ENCODE results near the gene RAB34.

RAB34 gene

DNA sequence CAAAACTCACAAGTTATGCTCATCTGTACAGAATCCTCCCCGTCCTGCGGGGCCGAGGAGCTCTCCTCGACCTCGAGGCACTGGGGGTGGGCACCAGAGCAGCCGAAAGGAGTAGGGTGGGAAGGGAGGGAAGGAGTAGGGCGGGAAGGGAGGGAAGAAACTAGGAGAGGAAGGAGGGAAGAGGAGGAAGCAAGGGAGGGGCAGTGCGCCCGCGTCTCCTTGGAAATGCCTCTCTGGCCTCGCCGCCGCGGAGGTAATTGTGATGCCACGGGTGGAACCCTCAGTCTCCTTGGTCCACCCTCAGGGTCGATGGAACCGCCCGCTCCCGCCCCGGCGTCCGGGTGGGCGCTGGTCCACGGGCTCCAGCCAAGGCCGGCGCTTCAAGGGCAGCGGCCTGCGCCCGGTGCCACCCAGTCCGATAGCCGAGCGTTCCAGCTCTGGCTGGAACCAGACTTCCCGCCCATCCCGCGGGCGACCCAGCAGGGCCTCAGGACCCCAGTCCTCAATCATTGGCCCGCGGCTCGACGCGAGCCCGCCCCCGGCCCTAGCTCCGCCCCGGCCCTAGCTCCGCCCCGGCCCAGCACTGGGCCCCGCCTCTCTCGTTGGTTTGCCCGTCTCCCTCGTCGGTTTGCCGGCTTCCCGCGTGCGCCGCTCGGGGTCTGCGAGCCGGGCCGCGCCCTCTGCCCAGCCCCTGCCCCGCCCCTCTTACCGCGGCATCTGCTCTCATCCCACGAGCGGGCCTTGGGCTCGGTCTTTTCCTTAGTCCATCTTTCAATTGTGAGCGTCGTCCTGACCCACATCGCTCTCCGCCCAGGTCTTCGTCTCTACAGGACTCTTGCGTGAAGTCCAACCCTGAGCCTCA, 6.6 kb downstream of the RAB34 start:
- DNase-seq, result peak; percentile 96

DNA sequence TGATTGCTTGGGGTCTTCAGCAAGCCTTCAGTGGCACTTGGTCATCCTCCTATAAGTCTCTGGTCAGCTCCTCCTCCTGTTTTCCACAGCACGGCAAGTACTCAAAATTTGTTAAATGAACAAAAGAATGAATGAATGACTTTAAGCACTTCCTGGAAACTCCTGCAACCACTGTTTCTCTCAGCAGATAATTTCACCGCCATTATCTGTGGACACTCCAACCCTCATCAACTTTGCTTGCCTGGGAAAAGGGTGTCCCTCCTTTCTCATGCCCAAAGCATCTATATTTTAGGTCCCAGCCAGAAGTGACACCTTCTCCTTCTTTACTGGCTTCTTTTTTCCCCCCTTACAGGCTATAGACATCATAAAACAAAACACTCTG, 10.3 kb downstream of the RAB34 start:
- DNase-seq, result no peak

DNA sequence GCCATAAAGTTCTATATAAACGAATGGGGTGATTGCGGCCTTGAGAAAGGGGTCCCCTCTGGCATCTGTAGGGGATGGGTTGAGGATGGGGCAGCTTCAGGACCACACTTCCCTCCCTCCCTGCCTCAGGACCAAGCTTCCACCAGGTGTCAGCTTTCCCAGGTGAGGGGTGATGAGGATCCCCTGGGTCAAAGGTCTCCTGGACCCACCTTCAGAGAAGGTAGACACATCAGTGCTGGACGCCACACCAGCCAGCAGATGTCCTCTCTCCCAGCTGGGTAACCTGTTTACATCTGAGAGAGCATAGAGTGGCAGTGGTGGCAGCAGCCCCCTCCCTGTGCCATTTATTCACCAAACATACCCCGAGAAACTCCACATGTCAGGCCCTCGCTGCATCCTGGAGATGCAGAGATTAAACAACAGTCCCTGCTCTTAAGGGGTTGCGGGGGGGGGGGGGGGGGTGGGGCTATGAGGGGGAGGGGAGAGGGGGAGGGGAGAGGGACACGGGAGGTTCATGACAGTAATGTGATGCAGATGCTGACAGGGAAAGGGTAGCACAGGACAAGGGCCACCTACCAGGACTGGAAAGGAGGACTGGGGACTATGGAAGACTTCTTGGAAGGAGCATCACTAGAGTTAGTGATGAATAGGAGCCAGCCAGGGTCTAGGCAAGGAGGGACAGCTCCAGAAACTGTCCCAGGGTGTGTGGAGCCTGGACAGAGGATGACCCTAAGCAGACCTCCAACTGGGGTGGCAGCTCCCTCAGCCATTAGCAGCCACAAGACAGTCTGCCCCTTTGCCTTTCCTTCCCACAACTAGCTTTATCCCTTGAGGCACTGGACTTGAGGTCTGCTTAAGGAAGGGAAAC, 11.0 kb downstream of the RAB34 start:
- DNase-seq, result no peak

DNA sequence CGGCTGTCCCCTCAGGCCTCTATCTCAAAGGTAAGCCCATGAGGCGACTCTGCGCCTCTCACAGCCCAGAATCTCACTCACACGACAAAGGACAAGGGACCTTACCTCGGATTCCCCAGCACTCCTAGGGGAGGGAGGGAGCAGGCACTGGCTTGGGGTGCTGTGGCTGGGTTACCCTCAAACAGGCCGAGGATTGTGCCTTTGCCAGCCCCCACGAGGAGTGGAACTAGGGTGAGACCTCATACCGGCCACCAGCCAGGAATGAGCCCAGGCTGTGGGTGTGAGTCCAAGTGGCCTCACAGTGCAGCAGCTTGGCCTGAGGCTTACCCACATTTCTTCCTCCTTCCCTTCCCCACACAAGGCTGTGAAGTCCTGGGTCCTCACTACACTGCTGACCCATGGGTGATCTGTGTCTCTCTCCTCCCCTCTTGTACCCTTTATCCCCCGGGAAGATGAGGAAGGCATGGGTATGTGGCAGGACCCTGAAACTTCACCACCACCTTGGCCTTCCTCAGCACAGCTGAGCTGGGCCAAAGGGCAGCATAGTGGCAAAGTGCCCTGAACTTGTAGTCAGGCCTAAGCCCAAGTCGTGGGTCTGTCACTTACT, 11.8 kb downstream of the RAB34 start:
- no peak for DNase-seq

DNA sequence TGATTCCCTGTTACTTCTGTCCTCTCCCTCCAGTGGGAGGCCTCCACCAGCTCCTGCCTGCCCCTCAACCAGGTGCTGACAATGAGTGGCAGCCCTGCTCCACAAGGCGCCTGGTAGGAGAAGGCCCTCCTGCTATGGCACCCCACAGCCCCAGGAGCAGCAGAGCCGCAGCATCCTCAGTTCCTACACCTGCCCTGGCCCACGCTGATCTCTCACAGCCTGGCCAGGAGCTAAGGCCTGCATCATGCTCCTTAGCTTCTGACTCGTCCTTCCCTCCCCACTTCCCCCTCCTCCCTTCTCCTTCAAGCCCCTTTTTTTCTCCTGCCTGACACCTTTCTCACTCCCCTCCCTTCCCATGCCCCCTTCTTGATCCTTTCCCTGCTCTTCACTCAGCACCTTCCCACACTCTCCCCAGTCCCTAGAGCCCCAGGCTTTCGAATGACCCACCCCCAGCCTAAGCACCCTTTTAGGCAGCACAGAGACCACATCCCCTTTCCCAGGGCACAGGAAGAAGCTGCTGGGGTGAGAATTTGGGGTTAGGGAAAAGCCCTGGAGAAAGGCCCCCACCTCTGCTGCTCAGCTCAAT, 12.5 kb downstream of the RAB34 start:
- no peak for DNase-seq

DNA sequence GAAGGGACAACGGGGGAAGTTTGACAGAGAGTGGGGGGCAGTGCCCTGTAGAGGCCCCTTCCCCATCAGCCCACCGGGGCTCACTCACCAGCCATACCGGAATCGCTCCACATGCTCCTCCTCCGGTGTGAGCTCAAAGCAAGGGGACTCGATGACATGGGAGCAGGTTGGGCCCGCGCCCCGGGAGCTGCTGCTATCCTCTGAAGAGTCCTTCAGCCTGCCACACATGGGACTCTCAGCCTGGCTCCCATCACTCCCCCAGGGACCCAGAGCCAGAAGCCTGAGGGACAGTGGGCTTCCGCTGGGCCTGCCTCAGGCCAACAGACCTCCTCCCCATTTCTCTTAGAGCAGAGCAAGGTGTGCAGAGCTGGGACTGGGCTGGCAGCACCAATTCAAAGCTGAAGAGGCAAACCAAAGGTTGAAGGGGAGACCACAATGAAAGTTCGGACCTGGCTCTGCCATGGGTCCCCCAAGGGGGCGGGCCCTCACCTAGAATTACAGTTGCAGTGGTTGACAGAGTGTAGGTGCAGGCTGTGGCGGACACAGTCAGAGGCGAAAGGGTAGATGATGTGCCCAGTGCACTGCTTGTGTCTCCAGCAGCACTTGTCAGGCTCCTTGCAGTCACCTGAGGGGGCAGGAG, 13.3 kb downstream of the RAB34 start:
- no peak for DNase-seq

DNA sequence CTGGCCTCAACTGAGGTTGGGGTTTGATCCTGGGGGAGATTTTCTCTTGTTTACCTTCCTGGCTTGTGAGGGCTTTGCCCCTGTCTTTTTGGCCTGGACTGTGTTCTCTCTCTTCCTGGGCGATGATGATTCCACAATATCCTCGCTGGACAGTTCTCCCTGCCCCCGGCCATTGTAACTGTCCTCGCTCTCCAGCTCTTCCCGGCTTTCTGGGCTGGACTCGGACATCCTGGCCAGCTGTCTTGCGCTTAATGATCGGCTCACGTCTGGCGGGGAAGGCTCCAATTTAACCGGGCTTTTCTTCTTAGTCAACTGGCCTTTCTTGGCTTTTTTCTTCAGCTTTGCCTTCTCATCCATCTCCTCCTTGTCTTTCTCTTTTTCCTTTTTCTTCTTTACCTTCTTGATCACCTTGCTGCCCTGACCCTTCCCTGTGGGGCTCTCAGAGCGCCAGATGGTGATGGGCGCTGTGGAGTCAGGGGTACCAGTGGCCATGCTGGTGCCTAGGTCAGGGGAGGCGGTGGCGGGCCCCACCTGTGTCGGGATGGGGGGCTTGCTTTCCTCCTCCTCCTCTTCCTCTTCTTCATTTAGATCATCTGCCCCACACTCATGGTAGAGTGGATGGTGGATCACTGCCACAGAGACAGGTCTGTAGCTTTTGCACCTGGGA, 14.0 kb downstream of the RAB34 start:
- no peak for DNase-seq

DNA sequence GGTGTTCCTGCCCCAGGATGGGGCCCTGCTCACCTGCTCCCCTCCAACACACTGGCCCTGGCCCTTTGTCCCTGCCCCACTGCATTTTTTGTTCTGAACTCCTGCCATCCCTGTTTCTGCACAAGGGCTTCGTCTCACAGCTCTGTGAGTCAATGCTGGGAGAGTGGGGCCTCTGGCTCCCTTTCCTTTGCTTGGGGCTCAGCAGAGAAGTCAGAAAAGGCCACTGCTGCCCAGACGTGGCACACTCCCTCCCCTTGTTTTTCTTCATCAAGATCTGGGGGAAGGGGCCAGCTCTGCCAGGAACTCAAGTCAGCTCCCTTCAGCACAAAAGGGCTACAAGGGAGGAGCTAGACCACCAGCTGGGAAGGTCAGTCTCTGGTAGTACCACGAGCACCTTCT, 14.9 kb downstream of the RAB34 start:
- DNase-seq, result no peak

DNA sequence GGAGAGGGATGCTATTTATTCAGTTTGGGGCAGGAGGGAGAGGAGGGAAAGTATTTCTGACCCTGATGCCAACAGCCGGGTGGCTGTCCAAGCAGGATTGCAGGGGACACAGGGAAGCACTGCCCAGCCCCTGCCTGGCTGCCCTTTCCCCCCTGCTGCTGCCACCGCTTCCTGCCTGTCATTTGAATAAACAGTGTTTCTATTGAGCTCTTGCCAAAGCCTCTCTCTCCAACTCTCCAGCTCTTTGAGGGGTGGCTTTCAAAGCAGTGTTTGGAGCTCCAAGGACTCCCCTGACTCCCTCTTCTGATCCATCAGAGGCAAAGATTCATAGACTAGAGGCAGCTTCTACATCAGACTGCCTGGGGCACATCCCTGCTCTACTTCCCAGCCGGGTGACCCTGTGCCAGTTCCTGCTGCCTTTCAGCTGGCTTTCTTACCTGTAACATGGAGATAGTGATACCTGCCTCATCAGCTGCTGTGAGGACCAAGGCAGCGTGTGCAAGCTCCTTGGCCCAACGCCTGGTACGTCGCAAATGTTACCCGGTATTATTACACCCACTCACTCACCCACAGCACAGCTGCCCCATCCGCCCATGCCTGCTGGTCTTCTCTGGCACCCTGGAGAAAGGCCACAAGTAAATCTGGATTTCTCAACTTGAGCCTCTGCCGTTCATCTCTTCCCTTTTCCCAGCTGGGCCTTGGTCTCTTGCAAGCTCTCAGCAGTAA, 15.5 kb downstream of the RAB34 start:
- DNase-seq, result no peak

DNA sequence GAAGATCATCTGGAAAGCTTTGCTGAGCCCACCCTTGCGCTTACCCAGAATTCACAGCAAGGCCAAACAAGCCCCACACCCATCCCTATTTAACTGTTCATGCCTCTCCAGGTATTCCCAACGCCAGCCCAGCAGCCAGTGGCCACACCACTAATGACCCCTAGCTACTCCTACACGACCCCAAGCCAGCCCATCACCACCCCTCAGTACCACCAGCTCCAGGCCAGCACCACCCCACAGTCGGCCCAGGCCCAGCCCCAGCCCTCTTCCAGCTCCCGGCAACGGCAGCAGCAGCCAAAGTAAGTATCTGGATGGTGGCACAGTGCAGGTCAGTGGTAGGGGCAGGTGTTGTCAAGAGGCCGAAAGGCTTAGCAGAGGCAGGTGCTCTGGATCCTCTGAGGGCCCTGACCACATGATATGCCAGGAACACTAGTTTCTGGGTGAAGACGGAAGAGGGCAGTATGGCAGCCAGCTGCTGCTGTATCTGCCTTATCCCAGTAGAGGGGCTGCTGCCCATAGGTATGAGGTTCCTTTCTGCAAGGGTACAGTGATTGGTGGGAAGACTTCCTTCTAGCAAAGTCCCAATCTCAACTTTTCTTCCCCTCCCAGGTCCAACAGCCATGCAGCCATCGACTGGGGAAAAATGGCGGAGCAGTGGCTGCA, 16.7 kb downstream of the RAB34 start:
- DNase-seq, result no peak

DNA sequence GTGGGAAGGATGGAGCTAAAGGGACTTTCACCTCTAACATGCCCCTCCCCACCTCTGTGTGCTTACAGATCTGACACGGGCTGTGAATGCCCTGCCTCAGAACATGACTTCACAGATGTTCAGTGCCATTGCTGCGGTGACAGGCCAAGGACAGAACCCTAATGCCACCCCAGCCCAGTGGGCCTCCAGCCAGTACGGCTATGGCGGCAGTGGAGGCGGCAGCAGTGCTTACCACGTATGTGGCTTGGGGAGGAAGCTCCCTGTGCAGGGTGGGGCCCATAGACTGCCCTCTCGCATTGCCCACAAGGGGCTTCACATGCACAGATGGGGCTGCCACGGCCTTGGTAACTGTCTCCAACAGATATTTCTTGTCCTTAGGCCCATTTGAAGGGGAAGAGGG, 17.4 kb downstream of the RAB34 start:
- DNase-seq, result no peak

DNA sequence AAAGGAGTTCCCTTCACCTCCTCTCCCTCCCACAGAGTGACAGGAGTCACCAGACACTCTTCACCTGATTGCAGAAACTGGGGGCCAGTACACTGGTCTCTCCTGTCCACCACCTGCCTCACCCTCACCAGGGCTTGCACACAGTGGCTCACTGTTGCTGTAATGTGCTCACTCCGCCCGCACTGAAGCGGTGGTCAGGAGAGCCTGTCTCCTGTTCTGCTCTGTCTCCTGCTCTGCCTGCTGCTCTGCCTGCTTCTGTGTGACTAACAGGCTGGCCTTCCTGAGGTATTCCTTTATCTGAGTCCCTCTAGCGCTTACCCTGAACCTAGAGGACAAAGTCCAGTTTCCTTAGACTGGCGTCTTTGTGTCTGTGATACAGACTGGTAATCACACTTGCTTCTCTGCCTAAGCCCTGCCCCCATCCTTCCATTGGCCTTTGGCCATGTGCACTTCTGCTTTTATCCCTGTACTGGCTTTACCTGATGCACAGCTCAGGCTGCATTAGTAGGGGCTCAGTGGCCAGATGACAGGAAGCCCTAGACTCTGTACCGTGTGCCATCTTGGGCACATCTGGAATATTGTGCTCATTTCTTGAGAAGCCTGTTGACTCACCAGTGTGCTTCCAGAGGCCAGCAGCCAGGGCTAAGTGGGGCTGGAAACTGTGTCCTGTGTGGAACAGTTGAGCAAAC, 19.3 kb downstream of the RAB34 start:
- no peak for DNase-seq

DNA sequence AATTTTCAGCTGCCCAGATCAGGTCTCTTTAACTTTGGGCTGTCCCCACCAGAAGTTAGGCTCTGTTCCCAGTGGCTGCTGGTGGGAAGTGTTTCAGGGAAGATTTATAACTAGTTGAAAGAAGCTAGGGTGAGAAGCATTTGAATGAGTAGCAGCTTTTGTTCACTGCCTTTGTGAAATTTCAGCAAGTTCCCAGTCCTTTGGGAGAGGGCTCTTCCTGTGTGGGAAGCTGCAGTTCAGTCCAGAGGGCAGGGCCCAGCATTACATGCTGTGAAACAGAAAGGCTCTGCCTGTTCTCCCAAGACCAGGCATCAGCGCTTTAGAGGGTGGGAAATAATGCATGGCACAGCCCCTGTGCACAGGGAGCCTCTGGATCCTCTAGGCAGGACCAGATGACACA, 23.8 kb downstream of the RAB34 start:
- DNase-seq, result no peak

DNA sequence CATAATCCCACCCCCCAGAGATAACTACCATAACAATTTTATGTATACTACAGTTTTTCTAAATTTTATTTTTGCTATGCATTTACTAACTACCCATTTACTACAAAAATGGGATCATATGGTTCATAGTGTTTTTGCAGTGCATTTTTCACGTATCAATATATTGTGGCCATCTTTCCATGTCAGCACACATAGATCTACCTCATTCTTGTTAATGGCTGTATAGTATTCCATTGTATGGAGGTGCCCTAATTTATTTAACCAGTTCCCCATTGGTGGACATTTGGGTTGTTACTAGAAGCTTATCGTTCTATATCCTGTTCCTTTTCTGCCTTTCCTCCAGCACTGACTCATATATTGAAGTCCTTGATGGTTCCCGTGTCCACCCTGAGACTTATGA, 28.7 kb downstream of the RAB34 start:
- no peak for DNase-seq

DNA sequence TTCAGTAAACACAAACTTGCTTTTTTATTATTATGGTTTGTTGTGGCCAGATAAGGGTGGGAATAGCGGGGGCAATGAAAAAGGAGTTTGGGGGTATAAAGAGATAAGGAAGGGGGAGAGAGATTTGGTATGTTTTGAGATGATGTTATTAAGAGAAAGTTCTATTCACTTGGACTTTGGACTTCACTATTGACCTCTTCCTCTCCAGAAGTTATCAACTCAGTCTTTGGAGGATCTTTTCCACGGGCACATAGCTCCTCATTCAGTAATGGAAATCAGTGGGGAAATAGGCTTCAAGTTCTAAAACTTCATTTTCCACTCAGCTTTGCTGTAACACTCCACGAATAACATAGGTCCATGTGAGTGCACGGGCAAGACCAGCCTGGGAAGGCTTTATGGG, 29.2 kb downstream of the RAB34 start:
- DNase-seq, result no peak

DNA sequence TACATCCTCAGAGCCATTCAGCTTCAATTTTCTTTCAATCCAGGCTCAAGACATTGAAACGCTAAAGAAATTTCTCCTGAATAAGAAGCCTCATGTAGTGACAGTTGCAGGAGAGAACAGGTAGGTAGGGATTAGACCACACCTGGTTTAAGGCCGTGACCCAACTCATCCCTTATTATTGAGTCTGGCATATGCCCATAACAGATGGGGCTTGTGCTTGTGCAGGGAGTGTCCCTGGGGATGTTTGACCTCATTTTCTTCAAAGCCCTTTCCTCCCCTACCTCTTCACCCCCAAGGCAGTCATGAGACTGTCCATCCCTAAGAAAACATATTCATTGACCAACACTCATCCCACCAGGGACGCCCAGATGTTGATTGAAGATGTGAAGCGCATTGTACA, 31.4 kb downstream of the RAB34 start:
- DNase-seq, result no peak

DNA sequence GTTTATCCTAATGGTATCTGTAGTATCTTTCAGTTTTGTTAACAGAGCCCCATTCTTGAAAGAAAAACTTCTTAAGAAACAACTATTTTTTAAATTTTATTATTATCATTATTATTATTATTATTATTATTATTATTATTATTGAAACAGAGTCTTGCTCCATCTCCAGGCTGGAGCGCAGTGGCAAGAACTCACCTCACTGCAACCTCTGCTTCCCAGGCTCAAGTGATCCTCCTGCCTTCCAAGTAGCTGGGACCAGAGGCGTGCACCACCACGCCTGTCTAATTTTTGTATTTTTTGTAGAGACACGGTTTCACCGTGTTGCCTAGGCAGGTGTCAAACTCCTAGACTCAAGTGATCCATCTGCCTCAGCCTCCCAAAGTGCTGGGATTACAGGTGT, 32.3 kb downstream of the RAB34 start:
- DNase-seq, result no peak

DNA sequence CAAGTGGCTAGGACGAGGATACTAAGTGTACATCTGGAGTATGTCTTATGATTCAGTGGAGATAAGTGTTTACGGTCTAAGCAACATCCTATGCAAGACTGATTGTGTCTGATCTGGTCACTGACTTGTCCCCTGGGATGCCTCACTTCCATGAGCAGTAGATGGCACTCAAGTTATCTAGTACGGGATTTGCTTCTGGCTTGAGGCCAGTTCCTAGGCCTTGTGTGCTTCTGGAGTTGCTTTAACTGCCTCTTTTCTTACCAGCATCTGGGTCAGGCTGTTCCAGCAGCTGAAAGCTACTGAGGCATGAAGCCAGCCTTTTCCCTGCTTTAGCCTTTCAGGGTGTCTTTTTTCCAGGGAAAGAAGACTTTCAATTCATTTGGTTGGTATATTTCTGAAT, 32.7 kb downstream of the RAB34 start:
- DNase-seq, result no peak

DNA sequence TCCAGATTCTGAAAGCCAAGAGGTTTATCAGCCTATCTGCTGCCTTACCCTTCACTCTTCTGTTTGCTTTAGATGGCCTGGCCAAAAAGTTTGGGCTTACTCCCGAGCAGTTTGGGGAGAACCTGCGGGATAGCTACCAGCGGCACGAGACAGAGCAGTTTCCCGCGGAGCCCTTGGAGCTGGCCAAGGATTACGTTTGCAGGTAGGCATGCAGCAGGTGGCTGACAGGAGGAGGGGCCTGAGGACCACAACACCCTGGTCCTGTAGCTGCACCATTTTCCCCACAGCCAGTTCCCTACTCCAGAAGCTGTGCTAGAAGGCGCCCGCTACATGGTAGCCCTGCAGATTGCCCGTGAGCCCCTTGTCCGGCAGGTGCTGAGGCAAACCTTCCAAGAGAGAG, 35.0 kb downstream of the RAB34 start:
- DNase-seq, result no peak

DNA sequence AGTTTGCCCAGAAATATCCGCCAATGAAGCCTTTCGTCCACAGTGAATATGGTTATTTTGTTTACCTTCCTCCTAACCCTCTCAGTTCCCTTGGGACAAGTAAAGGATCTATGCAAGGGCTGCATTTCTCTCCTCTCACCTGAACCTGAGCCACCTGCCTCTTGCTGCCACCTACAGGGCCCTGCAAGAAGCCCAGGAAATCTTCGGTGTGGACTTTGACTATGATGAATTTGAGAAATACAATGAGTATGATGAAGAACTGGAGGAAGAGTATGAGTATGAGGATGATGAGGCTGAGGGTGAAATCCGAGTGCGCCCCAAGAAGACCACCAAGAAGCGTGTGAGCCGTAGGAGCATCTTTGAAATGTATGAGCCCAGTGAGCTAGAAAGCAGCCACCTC, 41.7 kb downstream of the RAB34 start:
- no peak for DNase-seq

All from activated CD4-positive, alpha-beta T cell treated with anti-CD3 and anti-CD28 coated beads, Interleukin-2, Interleukin-6, amounts not matched to agents 100 ng/mL and 50 ng/mL, durations not matched to agents 16 hours and 8 hours (primary cell).